BLaER1 (cell line): Measurements from ENCODE around the gene COPRS.
A peak's percentile ranks its signal among the peaks of the same experiment; 100 is the strongest.
"Not testable (repeated sequence)": the region's sequence is repeated elsewhere in the genome, so short reads cannot be mapped to it uniquely, and the experiment has no call there.

ENCODE experiments used
- H3K27ac ChIP-seq: shearing (Covaris generic); formaldehyde crosslinking; 2 replicates; pipeline ENCODE4 v1.8.1; 2022
- H3K27me3 ChIP-seq: shearing (Covaris generic); formaldehyde crosslinking; 2 replicates; pipeline ENCODE4 v1.8.1; 2022
- H3K36me3 ChIP-seq: shearing (Covaris generic); formaldehyde crosslinking; 2 replicates; pipeline ENCODE4 v1.8.1; 2022
- H3K4me1 ChIP-seq: shearing (Covaris generic); formaldehyde crosslinking; 2 replicates; pipeline ENCODE4 v1.8.1; 2022
- H3K4me2 ChIP-seq: shearing (Covaris generic); formaldehyde crosslinking; 2 replicates; pipeline ENCODE4 v1.8.1; 2022
- H3K4me3 ChIP-seq: shearing (Covaris generic); formaldehyde crosslinking; 2 replicates; pipeline ENCODE4 v1.8.1; 2022
- H3K9ac ChIP-seq: shearing (Covaris generic); formaldehyde crosslinking; 2 replicates; pipeline ENCODE4 v1.8.1; 2022
- H3K9me3 ChIP-seq: shearing (Covaris generic); formaldehyde crosslinking; 2 replicates; pipeline ENCODE4 v1.8.1; 2022
- H4K20me1 ChIP-seq: shearing (Covaris generic); formaldehyde crosslinking; 2 replicates; pipeline ENCODE4 v1.8.1; 2022
- Cebpa-rat ChIP-seq: shearing (Covaris generic); IDR thresholded peaks from 2 replicates; pipeline ENCODE4 v1.8.1; 2022

COPRS gene

GRCh38 chr17:31830971-31831858, 27.8 kb downstream of the COPRS start:
- H4K20me1 ChIP-seq = no peaks in the 10 kb centered on the region
- H3K27ac ChIP-seq = no peak overlapping the region
- peak overlapping the region; percentile 17; the same call in 1 of the 2 replicates for H3K4me2 ChIP-seq
- H3K4me3 ChIP-seq = no peak overlapping the region
- no peaks in the 10 kb centered on the region for H3K36me3 ChIP-seq
- TF ChIP-seq Cebpa-rat = no peak
- H3K4me1 ChIP-seq = peaks cover 29% of the 10 kb centered on the region
- no peaks in the 10 kb centered on the region for H3K27me3 ChIP-seq
- peaks cover 11% of the 10 kb centered on the region for H3K9me3 ChIP-seq
- H3K9ac ChIP-seq = no peak overlapping the region

GRCh38 chr17:31829649-31830048, 29.4 kb downstream of the COPRS start:
- Histone ChIP-seq H3K9me3 (peaks cover 11% of the 10 kb centered on the region), H3K4me1 (peaks cover 30% of the 10 kb centered on the region), H3K4me3 (no peak overlapping the region), H3K36me3 (no peaks in the 10 kb centered on the region), H3K27me3 (no peaks in the 10 kb centered on the region), H3K9ac (no peak overlapping the region), H3K27ac (no peak overlapping the region), H4K20me1 (no peaks in the 10 kb centered on the region), H3K4me2 (no peak overlapping the region)
- TF ChIP-seq Cebpa-rat = no peak

- not testable (repeated sequence) for H3K36me3 ChIP-seq, H3K4me2 ChIP-seq, H3K4me3 ChIP-seq, H3K27ac ChIP-seq, H4K20me1 ChIP-seq, H3K9ac ChIP-seq, H3K27me3 ChIP-seq
- Histone ChIP-seq H3K9me3 (peaks cover 11% of the 10 kb centered on the region), H3K4me1 (peaks cover 23% of the 10 kb centered on the region)
Observed at GRCh38 chr17:31828955-31829354, 30.1 kb downstream of the COPRS start.

- TF ChIP-seq Cebpa-rat = no peak
- no peaks in the 10 kb centered on the region for H3K27me3 ChIP-seq
- H4K20me1 ChIP-seq = no peaks in the 10 kb centered on the region
- no peaks in the 10 kb centered on the region for H3K9me3 ChIP-seq
- no peak overlapping the region for H3K9ac ChIP-seq
- H3K4me3 ChIP-seq = no peak overlapping the region
- H3K27ac ChIP-seq = peak overlapping the region; percentile 21; the same call in 1 of the 2 replicates
- H3K4me2 ChIP-seq = peak overlapping the region; percentile 23; the same call in 1 of the 2 replicates
- H3K4me1 ChIP-seq = peaks cover 16% of the 10 kb centered on the region
- no peaks in the 10 kb centered on the region for H3K36me3 ChIP-seq
Observed at GRCh38 chr17:31825961-31826691, 32.9 kb downstream of the COPRS start.

GRCh38 chr17:31824766-31825360, 34.2 kb downstream of the COPRS start:
- Histone ChIP-seq H3K9ac (no peak overlapping the region), H4K20me1 (no peaks in the 10 kb centered on the region), H3K36me3 (no peaks in the 10 kb centered on the region), H3K4me2 (no peak overlapping the region), H3K4me1 (peaks cover 10% of the 10 kb centered on the region), H3K27me3 (no peaks in the 10 kb centered on the region), H3K4me3 (no peak overlapping the region), H3K27ac (no peak overlapping the region), H3K9me3 (no peaks in the 10 kb centered on the region)
- TF ChIP-seq Cebpa-rat = no peak

- Histone ChIP-seq H4K20me1 (no peaks in the 10 kb centered on the region), H3K36me3 (no peaks in the 10 kb centered on the region), H3K4me1 (peaks cover 10% of the 10 kb centered on the region), H3K9ac (no peak overlapping the region), H3K27ac (no peak overlapping the region), H3K4me2 (no peak overlapping the region), H3K9me3 (no peaks in the 10 kb centered on the region), H3K27me3 (no peaks in the 10 kb centered on the region), H3K4me3 (no peak overlapping the region)
- no peak for TF ChIP-seq Cebpa-rat
Observed at GRCh38 chr17:31823014-31823413, 36.0 kb downstream of the COPRS start.

- no peak overlapping the region for H3K4me3 ChIP-seq
- no peaks in the 10 kb centered on the region for H3K9me3 ChIP-seq
- no peaks in the 10 kb centered on the region for H4K20me1 ChIP-seq
- no peaks in the 10 kb centered on the region for H3K27me3 ChIP-seq
- no peak overlapping the region for H3K9ac ChIP-seq
- no peak for TF ChIP-seq Cebpa-rat
- no peak overlapping the region for H3K27ac ChIP-seq
- peaks cover 3% of the 10 kb centered on the region for H3K4me1 ChIP-seq
- H3K36me3 ChIP-seq = no peaks in the 10 kb centered on the region
- no peak overlapping the region for H3K4me2 ChIP-seq
Observed at GRCh38 chr17:31820691-31821435, 38.2 kb downstream of the COPRS start.

- H3K4me3 ChIP-seq = no peak overlapping the region
- no peak overlapping the region for H3K27ac ChIP-seq
- H3K9me3 ChIP-seq = no peaks in the 10 kb centered on the region
- H3K4me1 ChIP-seq = no peaks in the 10 kb centered on the region
- no peak overlapping the region for H3K4me2 ChIP-seq
- TF ChIP-seq Cebpa-rat = no peak
- H3K9ac ChIP-seq = no peak overlapping the region
- no peaks in the 10 kb centered on the region for H3K36me3 ChIP-seq
- H4K20me1 ChIP-seq = no peaks in the 10 kb centered on the region
- H3K27me3 ChIP-seq = no peaks in the 10 kb centered on the region
Observed at GRCh38 chr17:31819578-31819977, 39.5 kb downstream of the COPRS start.

- not testable (repeated sequence) for H3K27me3 ChIP-seq, H3K27ac ChIP-seq, H4K20me1 ChIP-seq, H3K4me2 ChIP-seq, H3K4me3 ChIP-seq, H3K9me3 ChIP-seq, H3K4me1 ChIP-seq, H3K36me3 ChIP-seq, H3K9ac ChIP-seq
Observed at GRCh38 chr17:31818863-31819262, 40.2 kb downstream of the COPRS start.
